Prostate gland (tissue), 2 donors: Measurements from ENCODE around the gene SLC25A23. TPM values are rescaled to one million over a fixed set of nuclear protein-coding genes. Genes with fewer than 3 reads are reported as not detected.

ENCODE experiments used
- DNase-seq: peaks from one replicate; pipeline ENCODE4 v3.0.0-alpha.2; 2019; ENCODE audit warnings: low spot score
- H3K27ac ChIP-seq, 2 donors: fragments of 200-600 bp; sonication (generic); 2 replicates each; pipeline ENCODE4 v1.5.1; 2017 to 2019
- H3K27me3 ChIP-seq: fragments of 200-600 bp; sonication (generic); replicated peaks from 2 replicates; pipeline ENCODE4 v1.5.1; 2019; ENCODE audit not compliant: insufficient read depth
- H3K36me3 ChIP-seq, 2 donors: fragments of 200-600 bp; sonication (generic); 1 replicate in 1 of 2; 2 replicates in 1 of 2; pipeline versions ENCODE4 v1.5.1 to v1.8.1; 2017 to 2019
- H3K4me1 ChIP-seq: fragments of 200-600 bp; sonication (generic); replicated peaks from 2 replicates; pipeline ENCODE4 v1.5.1; 2019
- H3K4me3 ChIP-seq, 2 donors: fragments of 200-600 bp; sonication (generic); 2 replicates each; pipeline ENCODE4 v1.5.1; 2017 to 2019
- H3K9me3 ChIP-seq: fragments of 200-600 bp; sonication (generic); 2 replicates; pipeline ENCODE4 v1.5.1; 2017
- POLR2A ChIP-seq: fragments of 450-650 bp; IDR thresholded peaks from one replicate; pipeline ENCODE4 v1.6.1; 2016; ENCODE audit warnings: antibody characterized with exemption, mild to moderate bottlenecking
- POLR2AphosphoS5 ChIP-seq: sonication (generic); formaldehyde crosslinking; IDR thresholded peaks from one replicate; pipeline ENCODE4 v1.6.1; 2017; ENCODE audit warnings: antibody characterized with exemption
- WGBS: methylation state at CpG from one replicate; pipeline ENCODE4 v1.1.5; 2018; 5-methylcytosine and 5-hydroxymethylcytosine counted together
- intact Hi-C: fragments of 100-400 bp; cut with DNase I; formaldehyde crosslinking; loops from one replicate; pipeline ENCODE4 v1.14.2; 2022
- total RNA-seq, 2 donors: library from RNA; depleted of rRNA; stranded (reverse); fragments of >200 nt; gene quantifications; one replicate each; pipeline ENCODE4 v1.1.0, GENCODE V29; 2016
- TF ChIP-seq, protein P1 (sequence below), 4 experiments: fragments of 200-600 bp in 2 of 4; fragments of 450-650 bp in 2 of 4; sonication (generic) in 2 of 4; IDR thresholded peaks; 1 replicate in 3 of 4; 2 replicates in 1 of 4; pipeline ENCODE4 v1.5.1; 2016 to 2019; ENCODE audit warnings: antibody characterized with exemption in 4 of 4, mild to moderate bottlenecking in 2 of 4, moderate library complexity in 2 of 4

SLC25A23 gene
- total RNA-seq, 2 donors from 2014 or later: 66.2 to 91.3 TPM

GRCh38 chr19:6451583-6452222 is 7.9 kb downstream of the SLC25A23 start:
- no peak for TF ChIP-seq POLR2AphosphoS5
- no peak for TF ChIP-seq POLR2A
- TF ChIP-seq, protein P1, sequence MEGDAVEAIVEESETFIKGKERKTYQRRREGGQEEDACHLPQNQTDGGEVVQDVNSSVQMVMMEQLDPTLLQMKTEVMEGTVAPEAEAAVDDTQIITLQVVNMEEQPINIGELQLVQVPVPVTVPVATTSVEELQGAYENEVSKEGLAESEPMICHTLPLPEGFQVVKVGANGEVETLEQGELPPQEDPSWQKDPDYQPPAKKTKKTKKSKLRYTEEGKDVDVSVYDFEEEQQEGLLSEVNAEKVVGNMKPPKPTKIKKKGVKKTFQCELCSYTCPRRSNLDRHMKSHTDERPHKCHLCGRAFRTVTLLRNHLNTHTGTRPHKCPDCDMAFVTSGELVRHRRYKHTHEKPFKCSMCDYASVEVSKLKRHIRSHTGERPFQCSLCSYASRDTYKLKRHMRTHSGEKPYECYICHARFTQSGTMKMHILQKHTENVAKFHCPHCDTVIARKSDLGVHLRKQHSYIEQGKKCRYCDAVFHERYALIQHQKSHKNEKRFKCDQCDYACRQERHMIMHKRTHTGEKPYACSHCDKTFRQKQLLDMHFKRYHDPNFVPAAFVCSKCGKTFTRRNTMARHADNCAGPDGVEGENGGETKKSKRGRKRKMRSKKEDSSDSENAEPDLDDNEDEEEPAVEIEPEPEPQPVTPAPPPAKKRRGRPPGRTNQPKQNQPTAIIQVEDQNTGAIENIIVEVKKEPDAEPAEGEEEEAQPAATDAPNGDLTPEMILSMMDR (IDR thresholded peaks at IDR 0.05): no peak
- Histone ChIP-seq H3K4me1 (no peaks in the 10 kb centered on the region), H3K4me3 (no peak overlapping the region), H3K9me3 (no peaks in the 10 kb centered on the region), H3K27ac (no peak overlapping the region), H3K36me3 (peaks cover 0 to 11% of the 10 kb centered on the region in 2 donors), H3K27me3 (no peaks in the 10 kb centered on the region)
- intact Hi-C loops: no loop called here
- 94% methylated on average over 7 of the region's 7 CpGs for WGBS
- no peak for DNase-seq

GRCh38 chr19:6450166-6450565 is 9.4 kb downstream of the SLC25A23 start:
- Histone ChIP-seq H3K36me3 (peaks cover 0 to 11% of the 10 kb centered on the region in 2 donors), H3K4me3 (no peak overlapping the region), H3K27me3 (no peaks in the 10 kb centered on the region), H3K27ac (no peak overlapping the region), H3K4me1 (no peaks in the 10 kb centered on the region), H3K9me3 (no peaks in the 10 kb centered on the region)
- WGBS: 99% methylated on average over 5 of the region's 5 CpGs
- intact Hi-C loops: no loop called here
- TF ChIP-seq POLR2A: no peak
- TF ChIP-seq, protein P1 (IDR thresholded peaks at IDR 0.05): no peak
- no peak for TF ChIP-seq POLR2AphosphoS5
- no peak for DNase-seq

GRCh38 chr19:6448045-6448444 is 11.5 kb downstream of the SLC25A23 start:
- TF ChIP-seq, protein P1 (IDR thresholded peaks at IDR 0.05): no peak
- no peak for DNase-seq
- H3K27me3 ChIP-seq: no peaks in the 10 kb centered on the region
- 81% methylated on average over 3 of the region's 3 CpGs for WGBS
- intact Hi-C loops: no loop called here
- H3K4me3 ChIP-seq: no peak overlapping the region
- H3K36me3 ChIP-seq: no peaks in the 10 kb centered on the region
- H3K4me1 ChIP-seq: no peaks in the 10 kb centered on the region
- no peak overlapping the region for H3K27ac ChIP-seq
- H3K9me3 ChIP-seq: no peaks in the 10 kb centered on the region

DNA sequence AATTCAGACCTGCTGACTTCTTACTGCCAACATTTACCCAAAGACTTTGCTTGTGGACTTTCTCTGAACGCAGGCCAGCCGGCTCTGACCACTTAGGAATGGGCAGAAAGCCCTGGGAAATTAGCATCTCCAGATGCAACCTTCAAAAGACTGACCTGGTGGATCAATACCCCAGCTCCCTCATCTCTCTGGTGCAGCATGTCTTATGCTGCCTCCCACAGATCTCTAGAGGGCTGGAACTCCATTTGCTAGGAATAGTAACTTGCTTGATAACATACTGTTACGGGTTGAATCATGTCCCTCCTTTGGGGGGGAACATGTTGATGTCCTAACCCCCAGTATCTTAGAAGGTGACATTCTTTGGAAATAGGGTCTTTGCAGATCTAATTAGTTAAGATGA is 13.1 kb downstream of the SLC25A23 start:
- TF ChIP-seq POLR2A (no peak), POLR2AphosphoS5 (no peak)
- TF ChIP-seq, protein P1 (IDR thresholded peaks at IDR 0.05): no peak
- Histone ChIP-seq H3K4me1 (no peaks in the 10 kb centered on the region), H3K27me3 (no peaks in the 10 kb centered on the region), H3K4me3 (no peak overlapping the region), H3K36me3 (no peaks in the 10 kb centered on the region), H3K27ac (no peak overlapping the region), H3K9me3 (no peaks in the 10 kb centered on the region)
- 96% methylated on average over 3 of the region's 3 CpGs for WGBS
- intact Hi-C loops: no loop called here
- DNase-seq: no peak

GRCh38 chr19:6443986-6444385 is 15.6 kb downstream of the SLC25A23 start:
- H3K4me1 ChIP-seq: no peaks in the 10 kb centered on the region
- H3K36me3 ChIP-seq: no peaks in the 10 kb centered on the region
- no peak overlapping the region for H3K4me3 ChIP-seq
- TF ChIP-seq, protein P1 (IDR thresholded peaks at IDR 0.05): no peak
- no peak for TF ChIP-seq POLR2A
- no peaks in the 10 kb centered on the region for H3K27me3 ChIP-seq
- no peak for DNase-seq
- intact Hi-C loops: no loop called here
- WGBS: 97% methylated on average over 13 of the region's 13 CpGs
- H3K27ac ChIP-seq: no peak overlapping the region
- no peaks in the 10 kb centered on the region for H3K9me3 ChIP-seq
